HCT116 (cell line): ENCODE measurements around the gene MTFR1L. TPM values are rescaled to one million over a fixed set of nuclear protein-coding genes. Genes with fewer than 3 reads are reported as not detected.

Experiments
- ATAC-seq: fragments of 200-7000 bp; cut with Tn5 transposase; 2 replicates; pipeline ENCODE4 v1.9.1; 2020; ENCODE audit warnings: mild to moderate bottlenecking, moderate library complexity
- BruUV-seq: library from RNA; stranded (reverse); fragments of 400-500 nt; replicated peaks from 2 replicates; lab custom pipeline; 2021; lab: Mats Ljungman, UMichigan
- CTCF ChIA-PET: fragments of 300-600 bp; sonication (Branson Sonifier 250); formaldehyde crosslinking; loops from one replicate; lab custom pipeline; 2021; ENCODE audit warnings: antibody characterized with exemption; lab: Charles Lee
- POLR2A ChIA-PET: fragments of 300-600, 350-600 bp; sonication (Branson Sonifier 250); formaldehyde crosslinking; loops from one replicate; lab custom pipeline; 2021; ENCODE audit warnings: antibody characterized with exemption; lab: Charles Lee
- RAD21 ChIA-PET, 2 experiments: fragments of 300-600 bp; sonication (Branson Sonifier 250); formaldehyde crosslinking; loops; one replicate each; lab custom pipeline; 2023; ENCODE audit warnings: low total read pairs in 2 of 2; ENCODE audit not compliant: uncharacterized antibody in 2 of 2, unreplicated experiment in 2 of 2, low non-redundant PET in 1 of 2; lab: Charles Lee
- DNase-seq: peaks from one replicate; pipeline ENCODE4 v3.0.0-alpha.2; 2010; ENCODE audit warnings: low read depth, low spot score
- H2AFZ ChIP-seq: fragments of 200-600 bp; shearing (Covaris generic), sonication (generic); 2 replicates; pipeline ENCODE4 v1.6.1; 2017; ENCODE audit warnings: low read depth, mixed run types, mixed read lengths, antibody characterized with exemption, low read length; ENCODE audit not compliant: poor library complexity, severe bottlenecking
- H3K27ac ChIP-seq: 2 replicates; pipeline ENCODE4 v1.5.1; 2012; ENCODE audit warnings: low read depth, low read length
- H3K27me3 ChIP-seq: fragments of 200-600 bp; sonication (generic); 2 replicates; pipeline ENCODE4 v1.6.1; 2016; ENCODE audit warnings: mixed run types, low read length, mixed read lengths; ENCODE audit not compliant: insufficient read depth
- H3K36me3 ChIP-seq, 2 experiments: fragments of 200-500 bp in 1 of 2; fragments of 200-600 bp in 1 of 2; sonication (Bioruptor generic) in 1 of 2; sonication (generic) in 1 of 2; 2 replicates each; pipeline versions ENCODE4 v1.5.1 to v1.6.1; 2014 to 2016; ENCODE audit warnings: low read length in 2 of 2, inconsistent platforms in 1 of 2, mixed read lengths in 1 of 2, mixed run types in 1 of 2; ENCODE audit not compliant: insufficient read depth in 2 of 2, control insufficient read depth in 1 of 2
- H3K4me1 ChIP-seq, 2 experiments: fragments of 200-600 bp in 1 of 2; sonication (generic) in 1 of 2; 2 replicates each; pipeline versions ENCODE4 v1.5.1 to v1.6.1; 2012 to 2017; ENCODE audit warnings: low read length in 2 of 2, inconsistent platforms in 1 of 2, mild to moderate bottlenecking in 1 of 2, mixed read lengths in 1 of 2, mixed run types in 1 of 2, moderate library complexity in 1 of 2; ENCODE audit not compliant: insufficient read depth in 2 of 2, control insufficient read depth in 1 of 2
- H3K4me2 ChIP-seq: fragments of 200-600 bp; sonication (generic); 2 replicates; pipeline ENCODE4 v1.6.1; 2017; ENCODE audit warnings: mixed run types, low read length, mixed read lengths
- H3K4me3 ChIP-seq, 2 experiments: fragments of 200-600 bp in 1 of 2; sonication (generic) in 1 of 2; replicated peaks in 1 of 2; 2 replicates each; pipeline ENCODE4 v1.5.1; 2011 to 2016; ENCODE audit warnings: low read length in 2 of 2, control low read depth in 1 of 2, low read depth in 1 of 2, mild to moderate bottlenecking in 1 of 2, mixed read lengths in 1 of 2, mixed run types in 1 of 2
- H3K79me2 ChIP-seq: fragments of 200-600 bp; sonication (generic); 2 replicates; pipeline ENCODE4 v1.6.1; 2017; ENCODE audit warnings: mild to moderate bottlenecking, mixed run types, low read length, moderate library complexity, mixed read lengths; ENCODE audit not compliant: insufficient read depth
- H3K9ac ChIP-seq: fragments of 200-600 bp; sonication (generic); 2 replicates; pipeline ENCODE4 v1.6.1; 2016; ENCODE audit warnings: low read length, mixed read lengths
- H3K9me2 ChIP-seq: fragments of 200-600 bp; sonication (generic), shearing (Covaris generic); 2 replicates; pipeline ENCODE4 v1.6.1; 2017; ENCODE audit warnings: mixed run types, mild to moderate bottlenecking, moderate library complexity; ENCODE audit not compliant: insufficient read depth
- H3K9me3 ChIP-seq, 2 experiments: fragments of 200-500 bp in 1 of 2; fragments of 200-600 bp in 1 of 2; sonication (Bioruptor generic) in 1 of 2; sonication (generic) in 1 of 2; 2 replicates each; pipeline ENCODE4 v1.6.1; 2014 to 2017; ENCODE audit warnings: low read length in 2 of 2, mixed read lengths in 2 of 2, inconsistent platforms in 1 of 2, low read depth in 1 of 2, mild to moderate bottlenecking in 1 of 2, mixed run types in 1 of 2, moderate library complexity in 1 of 2; ENCODE audit not compliant: control insufficient read depth in 1 of 2, insufficient read depth in 1 of 2
- H4K20me1 ChIP-seq: fragments of 200-600 bp; sonication (generic), shearing (Covaris generic); 2 replicates; pipeline ENCODE4 v1.6.1; 2017; ENCODE audit warnings: mixed run types, mild to moderate bottlenecking, moderate library complexity; ENCODE audit not compliant: insufficient read depth
- CEBPB ChIP-seq: IDR thresholded peaks from 2 replicates; pipeline ENCODE4 v1.6.1; 2012; ENCODE audit warnings: low read depth
- CTCF ChIP-seq, 3 experiments: fragments of 200-600 bp in 1 of 3; sonication (generic) in 1 of 3; IDR thresholded peaks in 2 of 3; conservative IDR thresholded peaks in 1 of 3; 2 replicates each; pipeline ENCODE4 v1.5.1; 2012 to 2017; ENCODE audit warnings: low read depth in 2 of 3, low read length in 2 of 3, antibody characterized with exemption in 1 of 3, borderline replicate concordance in 1 of 3, control low read depth in 1 of 3, mild to moderate bottlenecking in 1 of 3, mixed read lengths in 1 of 3, mixed run types in 1 of 3, moderate library complexity in 1 of 3; ENCODE audit not compliant: insufficient read depth in 1 of 3
- EGR1 ChIP-seq: IDR thresholded peaks from 2 replicates; pipeline ENCODE4 v1.6.1; 2012; ENCODE audit warnings: low read depth
- EZH2 ChIP-seq: fragments of 200-600 bp; sonication (generic); IDR thresholded peaks from 2 replicates; pipeline ENCODE4 v1.6.1; 2017; ENCODE audit warnings: antibody characterized with exemption, mixed run types
- EZH2phosphoT487 ChIP-seq: fragments of 200-600 bp; IDR thresholded peaks from 2 replicates; pipeline ENCODE4 v1.6.1; 2018; ENCODE audit warnings: antibody characterized with exemption, borderline replicate concordance
- FOSL1 ChIP-seq: IDR thresholded peaks from 2 replicates; pipeline ENCODE4 v1.6.1; 2012; ENCODE audit warnings: low read depth
- POLR2AphosphoS5 ChIP-seq: IDR thresholded peaks from 2 replicates; pipeline ENCODE4 v1.6.1; 2011; ENCODE audit warnings: mild to moderate bottlenecking, low read depth, low read length, moderate library complexity
- SIN3A ChIP-seq: IDR thresholded peaks from 2 replicates; pipeline ENCODE4 v1.6.1; 2012; ENCODE audit warnings: low read depth
- ZNF274 ChIP-seq: fragments of 200-500 bp; sonication (Bioruptor generic); IDR thresholded peaks from 2 replicates; pipeline ENCODE4 v1.6.1; 2014; ENCODE audit warnings: mild to moderate bottlenecking, low read depth, low read length, inconsistent platforms
- intact Hi-C: fragments of 100-400 bp; cut with micrococcal nuclease; formaldehyde crosslinking; loops from 2 replicates; pipeline ENCODE4 v1.10.0; 2022
- total RNA-seq: library from RNA; stranded (reverse); gene quantifications from one replicate; pipeline ENCODE4 v1.2.1, GENCODE V29; 2021; ENCODE audit not compliant: unreplicated experiment

MTFR1L gene
- total RNA-seq, 1 experiment from 2014 or later: 35.8 TPM

GRCh38 chr1:25808481-25809244, 11.1 kb upstream of the MTFR1L start:
- no peaks in the 10 kb centered on the region; a peak in 1 of 4 replicates for H3K36me3 ChIP-seq
- no peak overlapping the region for H3K4me2 ChIP-seq
- H2AFZ ChIP-seq: no peak overlapping the region
- RAD21 ChIA-PET: no interaction called here
- no peak overlapping the region for H3K9ac ChIP-seq
- intact Hi-C loops: no loop called here
- CTCF ChIA-PET: interaction anchor here (0.8 to 1.4 kb wide), 3 partner anchors 9 to 11 kb away, joined by 3 to 6 read pairs (median 4); no protein-coding TSS in a partner anchor
- no peaks in the 10 kb centered on the region for H4K20me1 ChIP-seq
- peaks cover 0 to 4% of the 10 kb centered on the region in 2 experiments; a peak in 1 of 4 replicates for H3K4me1 ChIP-seq
- no peaks in the 10 kb centered on the region for H3K9me3 ChIP-seq
- no peak overlapping the region for H3K4me3 ChIP-seq
- no peaks in the 10 kb centered on the region for H3K27me3 ChIP-seq
- H3K79me2 ChIP-seq: no peaks in the 10 kb centered on the region
- DNase-seq: no peak
- BruUV-seq: no TSS peak
- no peak for ATAC-seq
- POLR2A ChIA-PET: no interaction called here
- TF ChIP-seq CTCF (IDR thresholded peaks at IDR 0.05 in 2 of 3, conservative IDR thresholded peaks at IDR 0.05 in 1 of 3; ENCODE audit: borderline replicate concordance in 1 of 3, insufficient read depth in 1 of 3, low read depth in 2 of 3, low read length in 2 of 3) (no peak), EZH2phosphoT487 (no peak), EGR1 (no peak), POLR2AphosphoS5 (no peak), ZNF274 (no peak), EZH2 (no peak), CEBPB (no peak), FOSL1 (no peak), SIN3A (no peak)
- H3K9me2 ChIP-seq: no peaks in the 10 kb centered on the region
- no peak overlapping the region for H3K27ac ChIP-seq
